Measurements from ENCODE around the gene PDK3. TPM values are rescaled to one million over a fixed set of nuclear protein-coding genes. Genes with fewer than 3 reads are reported as not detected.

The PDK3 gene
- total RNA-seq, 1 donor from 2014 or later = 31.1 TPM

DNA sequence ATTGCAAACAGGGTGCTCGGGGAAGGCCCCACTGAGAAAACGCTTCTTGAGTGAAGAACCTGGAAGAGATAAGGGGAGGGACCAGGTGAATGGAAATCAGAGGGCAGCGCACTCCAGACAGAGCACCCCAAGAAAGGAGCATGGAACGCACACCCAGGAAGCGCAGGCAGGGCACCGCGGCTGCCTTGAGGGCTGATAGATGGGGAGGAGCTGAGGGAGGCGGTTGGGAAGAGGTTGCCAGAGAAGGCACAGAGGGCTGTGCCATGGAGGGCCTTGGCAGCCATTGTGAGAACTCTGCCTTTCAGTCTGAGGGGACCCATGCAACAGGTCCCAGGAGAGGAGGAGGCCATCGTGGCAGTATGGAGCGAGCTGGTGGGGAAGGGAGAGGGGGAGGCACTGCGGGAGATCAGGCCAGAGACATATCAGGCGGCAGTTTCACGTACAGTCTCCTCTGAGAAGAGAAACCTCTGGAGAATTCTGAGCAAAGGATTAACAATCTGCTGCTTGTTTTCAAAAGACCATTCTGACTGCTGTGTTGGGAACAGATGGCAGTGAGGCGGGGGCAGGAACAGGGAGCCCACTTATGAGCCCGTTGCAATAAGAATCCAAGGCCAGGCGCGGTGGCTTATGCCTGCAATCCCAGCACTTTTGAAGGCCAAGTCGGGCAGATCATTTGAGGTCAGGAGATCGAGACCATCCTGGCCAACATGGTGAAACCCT, 98.4 kb downstream of the PDK3 start:
- no peaks in the 10 kb centered on the region for H3K36me3 ChIP-seq
- no peak for DNase-seq (ENCODE audit: low spot score in 2 of 2)
- H3K4me1 ChIP-seq = no peaks in the 10 kb centered on the region
- no peak overlapping the region for H3K27ac ChIP-seq
- TF ChIP-seq, protein P1, sequence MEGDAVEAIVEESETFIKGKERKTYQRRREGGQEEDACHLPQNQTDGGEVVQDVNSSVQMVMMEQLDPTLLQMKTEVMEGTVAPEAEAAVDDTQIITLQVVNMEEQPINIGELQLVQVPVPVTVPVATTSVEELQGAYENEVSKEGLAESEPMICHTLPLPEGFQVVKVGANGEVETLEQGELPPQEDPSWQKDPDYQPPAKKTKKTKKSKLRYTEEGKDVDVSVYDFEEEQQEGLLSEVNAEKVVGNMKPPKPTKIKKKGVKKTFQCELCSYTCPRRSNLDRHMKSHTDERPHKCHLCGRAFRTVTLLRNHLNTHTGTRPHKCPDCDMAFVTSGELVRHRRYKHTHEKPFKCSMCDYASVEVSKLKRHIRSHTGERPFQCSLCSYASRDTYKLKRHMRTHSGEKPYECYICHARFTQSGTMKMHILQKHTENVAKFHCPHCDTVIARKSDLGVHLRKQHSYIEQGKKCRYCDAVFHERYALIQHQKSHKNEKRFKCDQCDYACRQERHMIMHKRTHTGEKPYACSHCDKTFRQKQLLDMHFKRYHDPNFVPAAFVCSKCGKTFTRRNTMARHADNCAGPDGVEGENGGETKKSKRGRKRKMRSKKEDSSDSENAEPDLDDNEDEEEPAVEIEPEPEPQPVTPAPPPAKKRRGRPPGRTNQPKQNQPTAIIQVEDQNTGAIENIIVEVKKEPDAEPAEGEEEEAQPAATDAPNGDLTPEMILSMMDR (IDR thresholded peaks at IDR 0.05) = no peak
- intact Hi-C loops (cut with DNase I) = no loop called here
- no peak overlapping the region for H3K4me3 ChIP-seq
- H3K27me3 ChIP-seq = no peaks in the 10 kb centered on the region
- no peaks in the 10 kb centered on the region for H3K9me3 ChIP-seq

DNA sequence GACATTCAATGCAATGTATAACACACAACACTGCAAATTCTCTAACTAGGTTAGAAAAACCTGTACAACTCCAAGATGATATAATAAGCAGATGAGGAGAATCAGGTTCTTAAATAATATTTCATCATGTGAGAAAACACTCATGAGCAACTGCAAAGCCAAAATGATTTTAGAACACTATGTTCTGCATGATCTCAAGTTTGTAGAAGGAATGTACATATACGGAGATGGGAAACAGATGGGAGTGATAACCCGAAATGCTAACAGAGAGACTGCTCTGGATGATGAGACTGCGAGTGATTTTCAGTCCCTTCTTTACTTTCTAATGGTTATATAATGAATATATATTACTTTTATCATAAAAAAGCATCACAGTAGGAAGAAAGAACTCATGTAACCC, 101.2 kb downstream of the PDK3 start:
- DNase-seq (ENCODE audit: low spot score in 2 of 2) = no peak
- no peaks in the 10 kb centered on the region for H3K36me3 ChIP-seq
- H3K4me1 ChIP-seq = no peaks in the 10 kb centered on the region
- no peak overlapping the region for H3K27ac ChIP-seq
- no peaks in the 10 kb centered on the region for H3K27me3 ChIP-seq
- intact Hi-C loops (cut with DNase I) = no loop called here
- H3K9me3 ChIP-seq = no peaks in the 10 kb centered on the region
- H3K4me3 ChIP-seq = no peak overlapping the region
- TF ChIP-seq, protein P1 (IDR thresholded peaks at IDR 0.05) = no peak

DNA sequence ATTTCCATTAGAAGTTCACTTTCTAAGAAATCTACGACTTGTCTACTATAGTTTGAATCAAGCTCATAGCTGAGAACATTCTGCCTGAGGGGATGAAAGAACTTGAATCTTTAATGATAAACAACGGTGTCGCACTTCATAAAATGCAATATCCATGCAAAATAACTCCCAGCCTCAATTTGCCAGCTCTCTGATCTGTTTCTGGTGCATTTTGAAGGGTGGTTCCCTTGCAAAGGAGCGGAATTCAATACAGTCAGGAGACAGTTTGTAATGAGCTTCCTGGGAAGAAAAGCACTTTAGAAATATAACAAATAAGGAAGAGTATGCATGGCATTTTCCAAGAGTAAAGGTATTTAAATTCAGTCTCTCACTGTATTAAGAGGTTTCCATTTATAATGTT, 102.1 kb downstream of the PDK3 start:
- TF ChIP-seq, protein P1 (IDR thresholded peaks at IDR 0.05) = no peak
- H3K4me3 ChIP-seq = no peak overlapping the region
- no peaks in the 10 kb centered on the region for H3K4me1 ChIP-seq
- no peak for DNase-seq (ENCODE audit: low spot score in 2 of 2)
- H3K36me3 ChIP-seq = no peaks in the 10 kb centered on the region
- no peaks in the 10 kb centered on the region for H3K9me3 ChIP-seq
- no peaks in the 10 kb centered on the region for H3K27me3 ChIP-seq
- intact Hi-C loops (cut with DNase I) = no loop called here
- no peak overlapping the region for H3K27ac ChIP-seq

DNA sequence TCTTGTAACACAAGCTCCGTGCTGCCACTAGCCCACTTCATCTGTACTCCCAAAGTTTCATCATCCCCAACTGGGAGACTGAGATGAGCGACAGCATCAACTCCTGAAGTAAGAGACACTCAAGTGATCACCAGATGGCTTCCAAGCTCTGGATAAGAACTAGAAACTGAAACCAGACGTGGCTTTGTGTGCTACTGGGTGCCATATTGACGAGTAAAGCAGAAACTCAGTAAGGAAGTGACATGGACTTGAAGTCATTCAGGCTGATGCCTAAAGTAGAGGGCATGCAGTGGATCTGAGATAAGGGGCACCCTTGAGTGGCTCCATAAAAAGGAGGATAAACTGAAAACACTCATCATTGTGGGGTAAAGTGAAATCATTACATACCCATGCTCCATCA, 109.7 kb downstream of the PDK3 start:
- H3K4me1 ChIP-seq = no peaks in the 10 kb centered on the region
- H3K9me3 ChIP-seq = no peaks in the 10 kb centered on the region
- H3K4me3 ChIP-seq = no peak overlapping the region
- intact Hi-C loops (cut with DNase I) = no loop called here
- DNase-seq (ENCODE audit: low spot score in 2 of 2) = no peak
- H3K27me3 ChIP-seq = no peaks in the 10 kb centered on the region
- TF ChIP-seq, protein P1 (IDR thresholded peaks at IDR 0.05) = no peak
- H3K36me3 ChIP-seq = no peaks in the 10 kb centered on the region
- no peak overlapping the region for H3K27ac ChIP-seq

DNA sequence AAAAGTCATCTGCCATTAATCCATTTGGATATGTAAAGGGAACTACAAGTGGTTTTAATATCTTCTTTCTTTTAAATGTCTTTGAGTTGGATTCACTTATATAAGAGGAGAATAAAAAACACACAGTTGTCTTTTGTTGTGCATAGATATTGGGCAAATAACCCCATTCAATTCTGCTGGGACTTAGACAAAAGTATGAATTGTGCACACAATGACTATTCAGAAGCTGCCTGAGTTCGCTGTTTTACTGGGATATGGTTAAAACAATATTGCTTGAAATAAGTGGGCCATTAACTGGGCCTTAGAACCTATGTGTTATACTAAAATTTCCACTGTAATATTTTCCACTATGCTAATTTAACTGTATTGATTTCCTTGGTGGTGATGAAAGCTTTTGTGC, 110.4 kb downstream of the PDK3 start:
- DNase-seq (ENCODE audit: low spot score in 2 of 2) = no peak
- intact Hi-C loops (cut with DNase I) = no loop called here
- no peaks in the 10 kb centered on the region for H3K27me3 ChIP-seq
- no peaks in the 10 kb centered on the region for H3K9me3 ChIP-seq
- TF ChIP-seq, protein P1 (IDR thresholded peaks at IDR 0.05) = no peak
- no peaks in the 10 kb centered on the region for H3K36me3 ChIP-seq
- no peaks in the 10 kb centered on the region for H3K4me1 ChIP-seq
- H3K4me3 ChIP-seq = no peak overlapping the region
- H3K27ac ChIP-seq = no peak overlapping the region

DNA sequence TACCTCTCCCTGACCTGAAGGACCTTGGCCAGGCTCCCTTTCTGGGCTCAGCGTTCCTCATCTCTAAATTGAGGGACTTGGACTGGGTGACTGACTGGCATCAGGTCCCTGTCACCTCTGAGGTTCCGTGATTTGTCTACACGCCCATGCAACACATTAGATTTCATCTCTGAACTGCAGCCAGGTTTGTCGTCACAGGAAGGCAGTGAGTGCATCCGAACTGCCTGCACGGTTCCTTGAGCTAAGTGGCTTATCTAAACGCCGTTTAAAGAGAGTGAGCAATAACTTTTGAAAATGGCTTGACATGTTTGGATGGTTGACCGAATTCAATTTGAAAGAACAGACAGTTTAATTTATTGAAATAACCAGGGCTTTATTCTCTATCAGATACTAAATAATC, 112.0 kb downstream of the PDK3 start:
- H3K27ac ChIP-seq = no peak overlapping the region
- no peaks in the 10 kb centered on the region for H3K27me3 ChIP-seq
- intact Hi-C loops (cut with DNase I) = no loop called here
- no peak overlapping the region for H3K4me3 ChIP-seq
- H3K4me1 ChIP-seq = no peaks in the 10 kb centered on the region
- no peaks in the 10 kb centered on the region for H3K36me3 ChIP-seq
- TF ChIP-seq, protein P1 (IDR thresholded peaks at IDR 0.05) = no peak
- no peak for DNase-seq (ENCODE audit: low spot score in 2 of 2)
- no peaks in the 10 kb centered on the region for H3K9me3 ChIP-seq

Data from ascending aorta (tissue), 2 donors.